CD4-positive, alpha-beta T cell treated with Interleukin-12 subunit alpha and Interleukin-12 subunit beta, for 1 hour (primary cell): ENCODE results near the gene SMIM5.
A peak's percentile ranks its signal among the peaks of the same experiment; 100 is the strongest.
"Not testable (repeated sequence)": the region's sequence is repeated elsewhere in the genome, so short reads cannot be mapped to it uniquely, and the experiment has no call there.

Experiments
- DNase-seq: peaks from one replicate; pipeline ENCODE4 v3.0.0-alpha.2; 2020

SMIM5 gene

GRCh38 chr17:75632863-75633485 lies at the start of gene SMIM5:
SMIM5 (plus strand) TSS chr17:75633434; CDS start chr17:75640202, 6,768 bp downstream.
- DNase-seq, result peak; percentile 80

- no peak for DNase-seq
Measured at GRCh38 chr17:75584849-75585175, 48.4 kb upstream of the SMIM5 start.

- peak; percentile 61 for DNase-seq
Measured at GRCh38 chr17:75587675-75588595, 45.3 kb upstream of the SMIM5 start, which contains the start of gene MYO15B. MYO15B (plus strand) TSS chr17:75587800; CDS start chr17:75588058, 258 bp downstream.

- DNase-seq, result no peak
Measured at GRCh38 chr17:75588596-75589011, 44.6 kb upstream of the SMIM5 start.

GRCh38 chr17:75589012-75589918 lies 44.0 kb upstream of the SMIM5 start:
- peak; percentile 96 for DNase-seq

- no peak for DNase-seq
Measured at GRCh38 chr17:75589919-75590303, 43.3 kb upstream of the SMIM5 start.

- no peak for DNase-seq
Measured at GRCh38 chr17:75590314-75590761, 42.9 kb upstream of the SMIM5 start.

- DNase-seq, result no peak
Measured at GRCh38 chr17:75590849-75591721, 42.1 kb upstream of the SMIM5 start.

- DNase-seq, result no peak
Measured at GRCh38 chr17:75591722-75592302, 41.4 kb upstream of the SMIM5 start.

GRCh38 chr17:75592348-75593020 lies 40.8 kb upstream of the SMIM5 start:
- DNase-seq, result no peak

- DNase-seq, result not testable (repeated sequence)
Measured at GRCh38 chr17:75593430-75593829, 39.8 kb upstream of the SMIM5 start.

GRCh38 chr17:75594499-75595283 lies 38.5 kb upstream of the SMIM5 start:
- no peak for DNase-seq

- DNase-seq, result no peak
Measured at GRCh38 chr17:75595284-75595919, 37.8 kb upstream of the SMIM5 start.

- DNase-seq, result no peak
Measured at GRCh38 chr17:75595920-75596313, 37.3 kb upstream of the SMIM5 start.

- no peak for DNase-seq
Measured at GRCh38 chr17:75596320-75597087, 36.7 kb upstream of the SMIM5 start.

GRCh38 chr17:75601057-75601987 lies 31.9 kb upstream of the SMIM5 start:
- DNase-seq, result peak; percentile 61

GRCh38 chr17:75602644-75603043 lies 30.6 kb upstream of the SMIM5 start:
- DNase-seq, result no peak

GRCh38 chr17:75603123-75603522 lies 30.1 kb upstream of the SMIM5 start:
- DNase-seq, result no peak
